H1 (cell line): ENCODE results near the gene SLC39A10. TPM values are rescaled to one million over a fixed set of nuclear protein-coding genes. Genes with fewer than 3 reads are reported as not detected.

ENCODE experiments used
- ASH2L ChIP-seq: fragments of 200-600, 300-600 bp; sonication (generic); IDR thresholded peaks from one replicate; pipeline ENCODE4 v1.7.1; 2017; ENCODE audit warnings: low read length
- CHD7 ChIP-seq: fragments of 300-600 bp; sonication (generic); IDR thresholded peaks from 2 replicates; pipeline ENCODE4 v1.7.1; 2012; ENCODE audit warnings: low read length, moderate library complexity, mild to moderate bottlenecking, inconsistent platforms; ENCODE audit not compliant: insufficient replicate concordance
- CTCF ChIP-seq, 3 experiments: IDR thresholded peaks; 1 replicate in 2 of 3; 2 replicates in 1 of 3; pipeline versions ENCODE4 v1.5.1 to v1.6.1; 2011; ENCODE audit warnings: low read length in 3 of 3, mild to moderate bottlenecking in 3 of 3, inconsistent platforms in 2 of 3, low read depth in 1 of 3, moderate library complexity in 1 of 3; ENCODE audit not compliant: insufficient read depth in 1 of 3; ENCODE audit errors: control extremely low read depth in 1 of 3
- GABPA ChIP-seq: IDR thresholded peaks from 2 replicates; pipeline ENCODE4 v1.6.1; 2011; ENCODE audit warnings: mild to moderate bottlenecking, low read length, moderate library complexity, borderline replicate concordance; ENCODE audit not compliant: insufficient read depth
- GTF2F1 ChIP-seq: IDR thresholded peaks from 2 replicates; pipeline ENCODE4 v1.6.1; 2012; ENCODE audit warnings: low read depth, low read length, improper control_type of control experiment, borderline replicate concordance
- RBBP5 ChIP-seq: IDR thresholded peaks from 2 replicates; pipeline ENCODE4 v1.7.1; 2012; ENCODE audit warnings: low read depth, mild to moderate bottlenecking, inconsistent platforms, low read length, moderate library complexity, borderline replicate concordance
- RXRA ChIP-seq: IDR thresholded peaks from 2 replicates; pipeline ENCODE4 v1.6.1; 2011; ENCODE audit warnings: low read depth, mild to moderate bottlenecking, low read length, moderate library complexity; ENCODE audit not compliant: insufficient read depth
- SIN3A ChIP-seq, 2 experiments: IDR thresholded peaks in 1 of 2; conservative IDR thresholded peaks in 1 of 2; 2 replicates each; pipeline ENCODE4 v1.6.1; 2011 to 2012; ENCODE audit warnings: low read length in 2 of 2, improper control_type of control experiment in 1 of 2, low read depth in 1 of 2, mild to moderate bottlenecking in 1 of 2
- TBP ChIP-seq: IDR thresholded peaks from 2 replicates; pipeline ENCODE4 v1.6.1; 2011; ENCODE audit warnings: low read depth, low read length, improper control_type of control experiment
- polyA plus RNA-seq, 7 experiments: library from polyadenylated mRNA; depleted of rRNA in 3 of 7; stranded (reverse) in 5 of 7; unstranded in 2 of 7; fragments of >200 nt in 5 of 7; fragments of 200-250 nt in 2 of 7; gene quantifications; 1 replicate in 5 of 7; 2 replicates in 1 of 7; 4 replicates in 1 of 7; pipeline versions ENCODE4 v1.2.1 to v1.2.3, GENCODE V29; 2011 to 2013; ENCODE audit warnings: missing spikeins in 2 of 7, mixed read lengths in 2 of 7
- total RNA-seq: library from RNA; stranded (reverse); fragmentation: NEBNext Ultra II Directional; extraction: Animal tissue kit (Norgen Biotek cat#: 25700); gene quantifications from 2 replicates; pipeline ENCODE4 v1.2.1, GENCODE V29; 2021

SLC39A10 gene
- total and polyA plus RNA-seq, 2 of the 8 experiments (the other 6 are each of a cell fraction or from before 2014, with no cell fraction given), result 68.1 to 234 TPM

- TF ChIP-seq CHD7 (no peak), TBP (no peak), GTF2F1 (no peak), SIN3A (conservative IDR thresholded peaks at IDR 0.05 in 1 of 2, IDR thresholded peaks at IDR 0.05 in 1 of 2; ENCODE audit: low read depth in 1 of 2, low read length in 2 of 2) (no peak), ASH2L (no peak), CTCF (IDR thresholded peaks at IDR 0.05; ENCODE audit: control extremely low read depth in 1 of 3, insufficient read depth in 1 of 3, low read depth in 1 of 3, low read length in 3 of 3) (no peak), GABPA (no peak), RBBP5 (no peak), RXRA (no peak)
Observed at GRCh38 chr2:195626507-195626906, 30.5 kb upstream of the SLC39A10 start (continued).
